IMR-90 (cell line): ENCODE data around the gene CHSY3. TPM values are rescaled to one million over a fixed set of nuclear protein-coding genes. Genes with fewer than 3 reads are reported as not detected.

Experiments
- ATAC-seq: fragments of 200-7000 bp; cut with Tn5 transposase; 2 replicates; pipeline ENCODE4 v1.9.1; 2020; ENCODE audit warnings: low read depth, mild to moderate bottlenecking, moderate library complexity
- BruUV-seq: library from RNA; stranded (reverse); fragments of 400-500 nt; replicated peaks from 2 replicates; lab custom pipeline; 2021; lab: Mats Ljungman, UMichigan
- CTCF ChIA-PET: fragments of 300-600 bp; formaldehyde crosslinking; extraction: SDS; loops from one replicate; lab custom pipeline; 2021; ENCODE audit warnings: antibody characterized with exemption; lab: Yijun Ruan, JAX
- POLR2A ChIA-PET: fragments of 300-600 bp; sonication (Branson Sonifier 250); formaldehyde crosslinking; loops from one replicate; lab custom pipeline; 2022; ENCODE audit warnings: antibody characterized with exemption; ENCODE audit not compliant: unreplicated experiment; lab: Charles Lee
- DNase-seq: peaks from one replicate; pipeline ENCODE4 v3.0.0; 2013
- H2AFZ ChIP-seq: replicated peaks from 2 replicates; pipeline ENCODE3; 2013; ENCODE audit warnings: low read length, mild to moderate bottlenecking; ENCODE audit not compliant: poor library complexity
- H2AK5ac ChIP-seq: 2 replicates; pipeline ENCODE4 v1.6.1; 2013; ENCODE audit warnings: low read depth, low read length, inconsistent platforms
- H2AK9ac ChIP-seq: replicated peaks from 2 replicates; pipeline ENCODE3; 2013; ENCODE audit warnings: mild to moderate bottlenecking, low read depth, low read length, moderate library complexity; ENCODE audit not compliant: poor library complexity
- H2BK120ac ChIP-seq: 2 replicates; pipeline ENCODE4 v1.6.1; 2013; ENCODE audit warnings: low read depth, low read length, inconsistent platforms
- H2BK15ac ChIP-seq: 3 replicates; pipeline ENCODE4 v1.6.1; 2013; ENCODE audit warnings: low read depth, low read length, inconsistent platforms
- H2BK20ac ChIP-seq: 2 replicates; pipeline ENCODE4 v1.6.1; 2013; ENCODE audit warnings: low read depth, mild to moderate bottlenecking, inconsistent platforms, low read length, moderate library complexity
- H2BK5ac ChIP-seq: 2 replicates; pipeline ENCODE4 v1.6.1; 2013; ENCODE audit warnings: mild to moderate bottlenecking, low read depth, low read length, inconsistent platforms; ENCODE audit not compliant: poor library complexity, severe bottlenecking
- H3K14ac ChIP-seq: replicated peaks from 2 replicates; pipeline ENCODE4 v1.6.1; 2013; ENCODE audit warnings: low read depth, low read length, inconsistent platforms
- H3K18ac ChIP-seq: 2 replicates; pipeline ENCODE4 v1.6.1; 2013; ENCODE audit warnings: low read depth, low read length, control low read depth
- H3K23ac ChIP-seq: 2 replicates; pipeline ENCODE4 v1.6.1; 2013; ENCODE audit warnings: low read depth, low read length, inconsistent platforms
- H3K27ac ChIP-seq: 2 replicates; pipeline ENCODE4 v1.5.1; 2013; ENCODE audit warnings: mild to moderate bottlenecking, control low read depth, low read length; ENCODE audit not compliant: insufficient read depth
- H3K27me3 ChIP-seq: 2 replicates; pipeline ENCODE4 v1.6.1; 2013; ENCODE audit warnings: low read length; ENCODE audit not compliant: control insufficient read depth, insufficient read depth
- H3K36me3 ChIP-seq: 2 replicates; pipeline ENCODE4 v1.6.1; 2013; ENCODE audit warnings: low read length, mixed read lengths; ENCODE audit not compliant: control insufficient read depth, insufficient read depth
- H3K4ac ChIP-seq: 2 replicates; pipeline ENCODE4 v1.6.1; 2013; ENCODE audit warnings: low read depth, low read length, inconsistent platforms
- H3K4me1 ChIP-seq: 2 replicates; pipeline ENCODE4 v1.6.1; 2013; ENCODE audit warnings: low read length, mixed read lengths; ENCODE audit not compliant: control insufficient read depth, insufficient read depth
- H3K4me2 ChIP-seq: 2 replicates; pipeline ENCODE4 v1.6.1; 2013; ENCODE audit warnings: low read depth, mild to moderate bottlenecking, control low read depth, low read length, moderate library complexity
- H3K4me3 ChIP-seq: 2 replicates; pipeline ENCODE4 v1.5.1; 2013; ENCODE audit warnings: low read depth, mild to moderate bottlenecking, control low read depth, low read length, moderate library complexity; ENCODE audit not compliant: insufficient read depth
- H3K56ac ChIP-seq: 2 replicates; pipeline ENCODE4 v1.6.1; 2013; ENCODE audit warnings: low read length, inconsistent platforms; ENCODE audit not compliant: insufficient read depth; ENCODE audit errors: extremely low read depth
- H3K79me1 ChIP-seq, 2 experiments: 2 replicates each; pipeline ENCODE4 v1.6.1; 2013; ENCODE audit warnings: low read length in 2 of 2, inconsistent platforms in 1 of 2, low read depth in 1 of 2
- H3K9ac ChIP-seq: 2 replicates; pipeline ENCODE4 v1.6.1; 2013; ENCODE audit warnings: low read depth, low read length, control low read depth
- H3K9me1 ChIP-seq: 2 replicates; pipeline ENCODE4 v1.6.1; 2013; ENCODE audit warnings: low read length, inconsistent platforms; ENCODE audit not compliant: insufficient read depth
- H3K9me3 ChIP-seq: 2 replicates; pipeline ENCODE4 v1.6.1; 2013; ENCODE audit warnings: low read length; ENCODE audit not compliant: control insufficient read depth, insufficient read depth
- H4K20me1 ChIP-seq: 2 replicates; pipeline ENCODE4 v1.6.1; 2013; ENCODE audit warnings: low read length, inconsistent platforms; ENCODE audit not compliant: insufficient read depth
- H4K5ac ChIP-seq: 2 replicates; pipeline ENCODE4 v1.6.1; 2013; ENCODE audit warnings: mild to moderate bottlenecking, low read depth, low read length, control low read depth
- H4K8ac ChIP-seq, 2 experiments: 2 replicates each; pipeline ENCODE4 v1.6.1; 2013; ENCODE audit warnings: low read depth in 2 of 2, low read length in 2 of 2, control low read depth in 1 of 2, inconsistent platforms in 1 of 2
- H4K91ac ChIP-seq: 2 replicates; pipeline ENCODE4 v1.6.1; 2013; ENCODE audit warnings: low read depth, low read length, inconsistent platforms; ENCODE audit not compliant: insufficient read depth
- BHLHE40 ChIP-seq: fragments of 150-350 bp; IDR thresholded peaks from 2 replicates; pipeline ENCODE4 v1.6.1; 2016; ENCODE audit warnings: mild to moderate bottlenecking, low read depth, low read length
- CEBPB ChIP-seq: IDR thresholded peaks from 2 replicates; pipeline ENCODE4 v1.6.1; 2012; ENCODE audit warnings: low read depth, low read length, improper control_type of control experiment
- CHD1 ChIP-seq: IDR thresholded peaks from 2 replicates; pipeline ENCODE4 v1.6.1; 2012; ENCODE audit warnings: low read depth, low read length, improper control_type of control experiment
- MAFK ChIP-seq: IDR thresholded peaks from 2 replicates; pipeline ENCODE4 v1.6.1; 2012; ENCODE audit warnings: low read depth, low read length, improper control_type of control experiment
- MAZ ChIP-seq: IDR thresholded peaks from 2 replicates; pipeline ENCODE4 v1.6.1; 2012; ENCODE audit warnings: low read depth, mild to moderate bottlenecking, low read length, improper control_type of control experiment, moderate library complexity, borderline replicate concordance
- NFE2L2 ChIP-seq: fragments of 150-350 bp; IDR thresholded peaks from 2 replicates; pipeline ENCODE4 v1.6.1; 2016; ENCODE audit warnings: low read depth, mild to moderate bottlenecking, low read length
- RCOR1 ChIP-seq: IDR thresholded peaks from 2 replicates; pipeline ENCODE4 v1.6.1; 2012; ENCODE audit warnings: mild to moderate bottlenecking, low read length, improper control_type of control experiment; ENCODE audit not compliant: insufficient replicate concordance
- dilution Hi-C: fragments of 300-500 bp; cut with HindIII; formaldehyde crosslinking; loops from one replicate; pipeline ENCODE4 v1.14.3; 2018; ENCODE audit warnings: low sequenced_read_pairs; ENCODE audit not compliant: unreplicated experiment
- in situ Hi-C: fragments of 300-500 bp; cut with MboI; formaldehyde crosslinking; loops from 3 replicates; pipeline ENCODE4 v1.14.3; 2019; ENCODE audit warnings: low sequenced_read_pairs, inconsistent platforms, mixed read lengths
- intact Hi-C: fragments of 100-400 bp; cut with micrococcal nuclease; formaldehyde crosslinking; loops from 2 replicates; pipeline ENCODE4 v1.10.0; 2022
- polyA plus RNA-seq, 3 experiments: library from polyadenylated mRNA; depleted of rRNA; stranded (reverse); fragments of >200 nt; gene quantifications; 2 replicates each; pipeline ENCODE4 v1.2.3, GENCODE V29; 2012; ENCODE audit warnings: low replicate concordance in 1 of 3
- total RNA-seq: library from RNA; depleted of rRNA; stranded (reverse); fragments of >200 nt; gene quantifications from 2 replicates; pipeline ENCODE4 v1.2.3, GENCODE V29; 2012
- TF ChIP-seq, protein P1 (sequence below): fragments of 150-350 bp; IDR thresholded peaks from 2 replicates; pipeline ENCODE4 v1.6.1; 2017; ENCODE audit warnings: mild to moderate bottlenecking, antibody characterized with exemption, low read length, low read depth
- TF ChIP-seq, protein P2 (sequence below): fragments of 150-350 bp; IDR thresholded peaks from 2 replicates; pipeline ENCODE4 v1.6.1; 2016; ENCODE audit warnings: low read depth, mild to moderate bottlenecking, low read length, moderate library complexity, borderline replicate concordance

Gene CHSY3
- total and polyA plus RNA-seq, 2 of the 4 experiments (the other 2 are of a cell fraction), result 0.62 to 1.3 TPM

DNA sequence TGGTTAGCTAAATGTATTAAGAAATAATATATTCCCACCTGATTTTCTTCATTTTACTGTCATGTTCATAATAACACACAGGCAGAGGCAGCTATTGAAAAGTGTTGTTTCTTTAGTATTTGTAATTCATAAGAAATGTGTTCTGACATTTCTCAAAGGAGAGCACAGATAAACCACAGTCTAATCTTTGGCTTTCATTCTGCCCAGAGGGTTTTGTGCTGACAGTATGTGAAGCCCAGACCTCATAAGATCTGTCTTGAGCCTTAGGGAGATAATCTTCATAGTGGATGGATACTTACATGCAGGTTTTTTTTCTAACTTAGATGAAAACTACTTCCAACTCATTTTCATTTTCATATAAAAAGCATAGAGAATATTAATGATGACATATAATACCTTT lies 206.1 kb downstream of the CHSY3 start:
- no peak for ATAC-seq
- no peak overlapping the region for H2BK120ac ChIP-seq
- H3K4me3 ChIP-seq, result no peak overlapping the region
- no peak overlapping the region for H3K18ac ChIP-seq
- no peak overlapping the region for H2BK15ac ChIP-seq
- H3K9me3 ChIP-seq, result no peaks in the 10 kb centered on the region
- no peak overlapping the region for H2BK20ac ChIP-seq
- H3K9me1 ChIP-seq, result no peaks in the 10 kb centered on the region
- H2AK5ac ChIP-seq, result no peak overlapping the region
- H4K5ac ChIP-seq, result no peak overlapping the region
- no peaks in the 10 kb centered on the region for H3K36me3 ChIP-seq
- H3K27ac ChIP-seq, result no peak overlapping the region
- DNase-seq, result no peak
- dilution Hi-C loops (no loop called here), in situ Hi-C loops (loop anchor here (25.0 kb wide), 2 partner anchors 1002 to 1302 kb away; no protein-coding TSS in a partner anchor), intact Hi-C loops (loop anchor here (5.0 kb wide), 1 partner anchor 1307 kb away; no protein-coding TSS in a partner anchor)
- no peak overlapping the region for H3K4ac ChIP-seq
- no TSS peak for BruUV-seq
- H4K8ac ChIP-seq, result no peak overlapping the region
- no peak overlapping the region for H4K91ac ChIP-seq
- H3K4me2 ChIP-seq, result no peak overlapping the region
- no peak overlapping the region for H3K9ac ChIP-seq
- no peaks in the 10 kb centered on the region for H3K27me3 ChIP-seq
- no peaks in the 10 kb centered on the region for H3K4me1 ChIP-seq
- no peaks in the 10 kb centered on the region for H4K20me1 ChIP-seq
- no peaks in the 10 kb centered on the region for H3K79me1 ChIP-seq
- no peak overlapping the region for H2AFZ ChIP-seq
- no peak overlapping the region for H2BK5ac ChIP-seq
- ChIA-PET CTCF (interaction anchor here (1.3 kb wide), 1 partner anchor 13 kb away, joined by 5 read pairs; no protein-coding TSS in a partner anchor), POLR2A (no interaction called here)
- H2AK9ac ChIP-seq, result no peak overlapping the region
- no peak overlapping the region for H3K14ac ChIP-seq
- H3K23ac ChIP-seq, result no peak overlapping the region
- TF ChIP-seq BHLHE40, result no peak
- TF ChIP-seq CHD1, result no peak
- no peak for TF ChIP-seq NFE2L2
- TF ChIP-seq, protein P1, sequence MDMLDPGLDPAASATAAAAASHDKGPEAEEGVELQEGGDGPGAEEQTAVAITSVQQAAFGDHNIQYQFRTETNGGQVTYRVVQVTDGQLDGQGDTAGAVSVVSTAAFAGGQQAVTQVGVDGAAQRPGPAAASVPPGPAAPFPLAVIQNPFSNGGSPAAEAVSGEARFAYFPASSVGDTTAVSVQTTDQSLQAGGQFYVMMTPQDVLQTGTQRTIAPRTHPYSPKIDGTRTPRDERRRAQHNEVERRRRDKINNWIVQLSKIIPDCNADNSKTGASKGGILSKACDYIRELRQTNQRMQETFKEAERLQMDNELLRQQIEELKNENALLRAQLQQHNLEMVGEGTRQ, result no peak
- TF ChIP-seq, protein P2, sequence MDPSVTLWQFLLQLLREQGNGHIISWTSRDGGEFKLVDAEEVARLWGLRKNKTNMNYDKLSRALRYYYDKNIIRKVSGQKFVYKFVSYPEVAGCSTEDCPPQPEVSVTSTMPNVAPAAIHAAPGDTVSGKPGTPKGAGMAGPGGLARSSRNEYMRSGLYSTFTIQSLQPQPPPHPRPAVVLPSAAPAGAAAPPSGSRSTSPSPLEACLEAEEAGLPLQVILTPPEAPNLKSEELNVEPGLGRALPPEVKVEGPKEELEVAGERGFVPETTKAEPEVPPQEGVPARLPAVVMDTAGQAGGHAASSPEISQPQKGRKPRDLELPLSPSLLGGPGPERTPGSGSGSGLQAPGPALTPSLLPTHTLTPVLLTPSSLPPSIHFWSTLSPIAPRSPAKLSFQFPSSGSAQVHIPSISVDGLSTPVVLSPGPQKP, result no peak
- TF ChIP-seq MAZ, result no peak
- TF ChIP-seq CEBPB, result no peak
- no peak for TF ChIP-seq RCOR1
- TF ChIP-seq MAFK, result no peak
- no peak overlapping the region for H3K56ac ChIP-seq
